GM19023 (cell line): ENCODE data around the gene SETSIP.
"Not testable (repeated sequence)": the region's sequence is repeated elsewhere in the genome, so short reads cannot be mapped to it uniquely, and the experiment has no call there.

ENCODE experiments used
- ATAC-seq: cut with Tn5 transposase; IDR thresholded peaks from one replicate; pipeline ENCODE4 v1.9.1; 2021; ENCODE audit warnings: mild to moderate bottlenecking, moderate library complexity; ENCODE audit not compliant: unreplicated experiment

Gene SETSIP

DNA sequence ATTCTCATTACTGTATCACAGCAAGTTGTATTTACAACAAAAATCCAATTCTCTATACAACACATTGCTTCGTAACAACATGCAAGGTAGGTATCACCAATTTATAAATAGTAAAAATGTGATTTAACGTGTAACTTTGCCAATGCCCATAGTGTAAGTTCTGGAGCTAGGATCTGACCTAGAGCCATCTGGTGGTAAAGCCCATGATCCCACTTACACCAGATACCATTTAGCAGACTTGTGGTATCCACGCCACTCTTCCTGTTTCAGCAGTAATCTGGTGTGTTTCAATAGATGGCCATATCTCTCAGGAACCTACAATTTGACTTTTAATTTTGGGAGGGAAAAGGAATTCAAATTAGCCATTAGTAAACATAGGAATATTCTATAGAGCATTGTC is 10.2 kb downstream of the SETSIP start:
- ATAC-seq = no peak

- no peak for ATAC-seq
These were observed 23.3 kb downstream of the SETSIP start for GRCh38 chr1:92051948-92052347.

- no peak for ATAC-seq
These were observed 29.3 kb downstream of the SETSIP start for GRCh38 chr1:92045766-92046495.

- no peak for ATAC-seq
These were observed 31.6 kb downstream of the SETSIP start for GRCh38 chr1:92043621-92044020.

DNA sequence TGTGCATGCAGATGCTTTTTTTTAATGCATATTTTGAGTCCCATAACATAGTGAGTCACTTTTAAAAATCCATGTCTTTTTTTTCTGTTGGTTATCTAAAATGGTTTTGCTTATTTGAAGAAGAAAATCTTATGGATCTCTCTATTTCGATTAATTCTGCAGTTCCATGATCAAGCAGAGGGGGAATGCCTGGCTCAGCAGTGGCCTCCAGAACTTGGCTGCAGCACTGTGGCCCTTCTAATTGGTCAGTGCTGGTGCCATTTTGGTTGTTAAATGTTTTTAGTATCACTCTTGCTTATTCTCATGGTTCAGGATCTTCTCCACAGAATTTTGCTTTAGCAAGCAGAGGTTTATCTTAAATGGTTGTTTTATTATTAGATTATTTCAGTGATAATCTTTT is 34.2 kb downstream of the SETSIP start:
- ATAC-seq = no peak

GRCh38 chr1:92038695-92039346 is 36.4 kb downstream of the SETSIP start:
- ATAC-seq = no peak

- no peak for ATAC-seq
These were observed 37.8 kb downstream of the SETSIP start for GRCh38 chr1:92037400-92037799.

DNA sequence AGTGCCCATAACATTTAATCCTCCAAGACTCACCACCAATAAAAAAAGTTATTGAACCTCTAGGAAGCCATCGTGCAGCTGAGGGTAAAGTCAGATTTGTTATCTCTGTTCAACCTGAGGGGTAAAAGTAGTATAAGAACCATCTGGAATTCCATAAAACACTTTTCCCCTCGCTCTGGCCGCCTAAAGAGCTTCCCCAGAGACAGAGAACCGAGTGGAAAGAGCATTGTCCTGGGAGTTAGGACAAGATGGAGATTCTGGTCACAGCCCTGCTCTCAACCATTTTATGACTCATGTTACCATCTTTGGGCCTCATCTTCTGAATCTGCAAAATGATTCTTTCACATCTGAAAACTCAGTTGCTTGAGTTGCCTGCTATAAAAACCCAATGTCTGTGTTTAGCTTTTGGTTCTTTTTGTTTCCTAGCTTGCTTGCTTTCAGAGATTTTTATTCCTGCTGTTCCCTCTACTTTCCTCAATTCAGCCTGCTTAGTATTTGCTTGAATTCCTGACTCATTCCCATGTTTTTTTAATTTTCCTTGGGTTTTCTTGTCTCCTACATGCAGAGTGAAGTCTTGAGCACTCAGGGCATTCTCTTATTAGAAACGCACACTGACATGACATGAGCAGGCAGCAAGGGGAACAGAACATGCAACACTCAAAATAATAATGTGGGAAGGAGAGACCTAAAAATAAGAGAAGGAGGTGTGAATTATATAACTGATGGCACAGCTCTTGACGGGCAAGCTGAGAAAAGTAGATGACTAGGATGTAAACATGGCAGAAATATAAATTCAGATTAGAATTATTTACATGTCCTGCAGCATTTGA is 43.7 kb downstream of the SETSIP start:
- ATAC-seq = no peak

DNA sequence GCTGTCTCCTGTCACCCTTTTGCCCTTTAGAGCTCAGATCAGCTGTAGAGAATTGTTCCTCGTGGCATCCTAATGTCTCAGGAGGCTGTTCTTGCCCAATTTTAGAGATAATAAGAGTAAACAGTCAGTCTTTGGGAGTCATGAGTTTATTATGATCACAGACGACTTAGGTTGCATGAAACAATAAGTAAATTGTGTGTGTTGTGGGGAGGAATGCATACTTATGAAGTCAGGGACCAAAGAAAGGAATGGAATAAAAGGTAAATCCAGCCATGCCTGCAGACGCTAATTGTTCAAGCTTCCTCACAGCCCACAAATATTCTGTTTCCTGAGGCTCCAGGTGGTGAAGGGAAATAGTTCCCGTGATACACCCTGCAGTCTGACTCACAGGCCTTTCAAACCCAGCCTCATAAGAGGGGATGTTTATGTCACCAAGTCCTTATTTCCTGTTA is 44.5 kb downstream of the SETSIP start:
- no peak for ATAC-seq

DNA sequence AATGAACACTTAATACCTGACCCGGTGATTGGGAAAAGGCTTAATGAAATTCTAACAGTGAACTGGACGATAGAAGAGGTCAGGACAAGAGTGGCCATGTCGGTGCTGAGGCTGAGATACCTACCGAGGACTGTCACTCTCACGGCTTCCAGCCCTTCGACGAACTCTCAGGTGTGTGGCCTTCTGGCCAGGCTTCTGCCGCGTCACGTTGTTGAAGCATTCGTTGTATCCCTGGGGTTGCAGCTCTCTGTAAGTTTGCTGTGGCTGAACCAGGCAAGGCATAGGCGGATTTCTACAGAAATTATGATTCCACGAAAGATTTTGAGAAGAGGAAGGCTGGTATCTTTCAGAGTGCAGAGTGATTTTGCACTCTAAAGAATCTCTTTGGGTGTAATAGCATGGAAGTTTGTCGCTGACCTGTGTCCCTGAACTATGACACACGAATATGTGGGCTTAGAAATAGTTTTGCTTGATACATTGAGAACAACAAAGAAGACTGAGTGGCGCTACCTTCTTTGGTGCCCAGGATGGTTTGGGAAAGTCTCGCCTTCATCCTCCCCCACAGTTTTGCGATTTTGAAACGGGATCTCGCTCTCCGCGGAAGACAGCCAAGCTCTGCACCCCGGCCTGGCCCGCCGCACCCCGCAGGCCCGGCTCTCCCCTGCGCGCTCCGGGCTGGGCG is 45.8 kb downstream of the SETSIP start:
- no peak for ATAC-seq

- no peak for ATAC-seq
These were observed 48.4 kb downstream of the SETSIP start for GRCh38 chr1:92026806-92027205.

GRCh38 chr1:92026042-92026441 is 49.2 kb downstream of the SETSIP start:
- not testable (repeated sequence) for ATAC-seq
